HEK293T (cell line): ENCODE results near the gene MXRA7.

Source experiments
- CTCF ChIA-PET: fragments of 350-600 bp; formaldehyde crosslinking; extraction: SDS; loops from one replicate; lab custom pipeline; 2021; ENCODE audit warnings: antibody characterized with exemption, inconsistent platforms; lab: Yijun Ruan, JAX
- POLR2A ChIA-PET: fragments of 350-600 bp; formaldehyde crosslinking; extraction: SDS; loops from one replicate; lab custom pipeline; 2020; ENCODE audit warnings: antibody characterized with exemption, inconsistent platforms; lab: Yijun Ruan, JAX
- DNase-seq: peaks from one replicate; pipeline ENCODE4 v3.0.0; 2012; ENCODE audit warnings: mixed read lengths; ENCODE audit errors: extremely low spot score
- ARNT ChIP-seq: fragments of 450-650 bp; IDR thresholded peaks from 2 replicates; pipeline ENCODE4 v1.6.1; 2017; ENCODE audit warnings: mild to moderate bottlenecking
- BHLHE40 ChIP-seq: fragments of 450-650 bp; IDR thresholded peaks from 2 replicates; pipeline ENCODE4 v1.6.1; 2016; ENCODE audit warnings: mild to moderate bottlenecking, moderate library complexity, borderline replicate concordance
- CTBP1 ChIP-seq: fragments of 450-650 bp; IDR thresholded peaks from 2 replicates; pipeline ENCODE4 v1.6.1; 2016; ENCODE audit warnings: borderline replicate concordance
- ELF4 ChIP-seq: fragments of 450-650 bp; IDR thresholded peaks from 2 replicates; pipeline ENCODE4 v1.6.1; 2017; ENCODE audit warnings: antibody characterized with exemption
- FOXA1 ChIP-seq: fragments of 450-650 bp; IDR thresholded peaks from 2 replicates; pipeline ENCODE4 v1.6.1; 2016; ENCODE audit warnings: mild to moderate bottlenecking
- FOXK2 ChIP-seq: fragments of 450-650 bp; IDR thresholded peaks from 2 replicates; pipeline ENCODE4 v1.6.1; 2016; ENCODE audit warnings: mild to moderate bottlenecking
- FOXM1 ChIP-seq: fragments of 450-650 bp; IDR thresholded peaks from 2 replicates; pipeline ENCODE4 v1.6.1; 2017; ENCODE audit warnings: mild to moderate bottlenecking, borderline replicate concordance
- HDGF ChIP-seq: fragments of 450-650 bp; IDR thresholded peaks from 2 replicates; pipeline ENCODE4 v1.6.1; 2017; ENCODE audit warnings: antibody characterized with exemption, borderline replicate concordance
- L3MBTL2 ChIP-seq: fragments of 450-650 bp; conservative IDR thresholded peaks from 2 replicates; pipeline ENCODE4 v1.6.1; 2016; ENCODE audit warnings: mild to moderate bottlenecking
- LEF1 ChIP-seq: fragments of 450-650 bp; IDR thresholded peaks from 2 replicates; pipeline ENCODE4 v1.6.1; 2017; ENCODE audit warnings: mild to moderate bottlenecking, borderline replicate concordance
- NFRKB ChIP-seq: fragments of 450-650 bp; IDR thresholded peaks from 2 replicates; pipeline ENCODE4 v1.6.1; 2016; ENCODE audit warnings: mild to moderate bottlenecking, moderate library complexity
- PKNOX1 ChIP-seq: fragments of 450-650 bp; IDR thresholded peaks from 2 replicates; pipeline ENCODE4 v1.6.1; 2016
- SP1 ChIP-seq: fragments of 450-650 bp; IDR thresholded peaks from 2 replicates; pipeline ENCODE4 v1.6.1; 2017
- SUZ12 ChIP-seq: fragments of 450-650 bp; IDR thresholded peaks from 2 replicates; pipeline ENCODE4 v1.6.1; 2016; ENCODE audit warnings: mild to moderate bottlenecking
- TARDBP ChIP-seq: fragments of 450-650 bp; IDR thresholded peaks from 2 replicates; pipeline ENCODE4 v1.6.1; 2016
- ZNF384 ChIP-seq: fragments of 450-650 bp; IDR thresholded peaks from 2 replicates; pipeline ENCODE4 v1.6.1; 2016

Gene MXRA7

GRCh38 chr17:76635659-76636360 is 75.0 kb downstream of the MXRA7 start:
- CTCF ChIA-PET = interaction anchor here (0.7 to 4.9 kb wide), 4 partner anchors 10 to 136 kb away, joined by 3 to 25 read pairs (median 4); no protein-coding TSS in a partner anchor
- no peak for DNase-seq
- TF ChIP-seq HDGF (no peak), SUZ12 (no peak), SP1 (no peak), BHLHE40 (no peak), FOXA1 (no peak), FOXK2 (no peak), NFRKB (no peak), ELF4 (no peak), L3MBTL2 (no peak), FOXM1 (no peak)
- POLR2A ChIA-PET = interaction anchor here (1.0 kb wide), 1 partner anchor 11 kb away, joined by 3 read pairs; no protein-coding TSS in a partner anchor

- ChIA-PET CTCF (interaction anchor here (0.7 to 4.9 kb wide), 4 partner anchors 9 to 427 kb away, joined by 3 to 25 read pairs (median 5); no protein-coding TSS in a partner anchor), POLR2A (interaction anchor here (1.0 to 1.5 kb wide), 2 partner anchors 10 to 69 kb away, joined by 3 read pairs; no protein-coding TSS in a partner anchor)
- TF ChIP-seq ARNT (no peak), LEF1 (no peak), SP1 (no peak), BHLHE40 (no peak), CTBP1 (no peak), ZNF384 (no peak), NFRKB (no peak), SUZ12 (no peak), PKNOX1 (no peak), HDGF (no peak), TARDBP (no peak), FOXA1 (no peak), L3MBTL2 (no peak), ELF4 (no peak), FOXM1 (no peak)
- DNase-seq = no peak
Observed at GRCh38 chr17:76635039-76635438, 75.7 kb downstream of the MXRA7 start.

- DNase-seq = no peak
- ChIA-PET CTCF (interaction anchor here (1.6 to 4.9 kb wide), 2 partner anchors 10 to 76 kb away, joined by 6 to 25 read pairs; no protein-coding TSS in a partner anchor), POLR2A (interaction anchor here (1.5 to 1.8 kb wide), 2 partner anchors 38 to 68 kb away, joined by 3 to 7 read pairs; no protein-coding TSS in a partner anchor)
- TF ChIP-seq LEF1 = no peak
- no peak for TF ChIP-seq FOXM1
- no peak for TF ChIP-seq ELF4
- TF ChIP-seq BHLHE40 = no peak
- no peak for TF ChIP-seq FOXA1
- no peak for TF ChIP-seq NFRKB
- no peak for TF ChIP-seq CTBP1
- no peak for TF ChIP-seq SUZ12
- no peak for TF ChIP-seq TARDBP
- no peak for TF ChIP-seq HDGF
- no peak for TF ChIP-seq PKNOX1
- TF ChIP-seq ZNF384 = no peak
- TF ChIP-seq ARNT = no peak
- no peak for TF ChIP-seq L3MBTL2
- no peak for TF ChIP-seq FOXK2
- TF ChIP-seq SP1 = no peak
Observed at GRCh38 chr17:76633628-76634328, 77.0 kb downstream of the MXRA7 start.

- TF ChIP-seq CTBP1 (no peak), TARDBP (no peak), ARNT (no peak), FOXM1 (no peak), FOXK2 (no peak), LEF1 (no peak), ZNF384 (no peak), SP1 (no peak), ELF4 (no peak), BHLHE40 (no peak), PKNOX1 (no peak), NFRKB (no peak), FOXA1 (no peak)
- CTCF ChIA-PET = interaction anchor here (1.1 to 4.9 kb wide), 2 partner anchors 8 to 101 kb away, joined by 3 to 25 read pairs; no protein-coding TSS in a partner anchor
- DNase-seq = no peak
- POLR2A ChIA-PET = interaction anchor here (2.0 kb wide), 1 partner anchor 39 kb away, joined by 5 read pairs; no protein-coding TSS in a partner anchor
Observed at GRCh38 chr17:76631821-76632565, 78.8 kb downstream of the MXRA7 start.
